NT2/D1 (cell line): Measurements from ENCODE around the gene TBC1D10A.

Source experiments
- DNase-seq: peaks from one replicate; pipeline ENCODE4 v3.0.0-alpha.2; 2011; ENCODE audit warnings: low read depth, low spot score
- H3K27me3 ChIP-seq: 2 replicates; pipeline ENCODE4 v1.6.0; 2011; ENCODE audit warnings: mild to moderate bottlenecking; ENCODE audit not compliant: insufficient read length, insufficient read depth
- H3K36me3 ChIP-seq: 2 replicates; pipeline ENCODE4 v1.6.1; 2011; ENCODE audit warnings: mild to moderate bottlenecking, low read length, mixed read lengths; ENCODE audit not compliant: insufficient read depth, insufficient read length
- H3K4me1 ChIP-seq: 2 replicates; pipeline ENCODE4 v1.5.1; 2011; ENCODE audit not compliant: insufficient read depth, insufficient read length
- H3K4me3 ChIP-seq: 2 replicates; pipeline ENCODE4 v1.5.1; 2011; ENCODE audit warnings: low read depth; ENCODE audit not compliant: insufficient read length
- H3K9ac ChIP-seq: 2 replicates; pipeline ENCODE4 v1.6.0; 2011; ENCODE audit warnings: low read depth; ENCODE audit not compliant: insufficient read length
- H3K9me3 ChIP-seq: 2 replicates; pipeline ENCODE4 v1.5.1; 2011; ENCODE audit warnings: mild to moderate bottlenecking, low read length; ENCODE audit not compliant: insufficient read depth
- SUZ12 ChIP-seq: IDR thresholded peaks from 2 replicates; pipeline ENCODE4 v1.6.1; 2011; ENCODE audit not compliant: insufficient read length, insufficient read depth; ENCODE audit errors: extremely low read depth
- YY1 ChIP-seq: IDR thresholded peaks from 2 replicates; pipeline ENCODE4 v1.6.1; 2011; ENCODE audit not compliant: insufficient read length, insufficient read depth
- ZNF274 ChIP-seq: IDR thresholded peaks from 2 replicates; pipeline ENCODE4 v1.6.1; 2011; ENCODE audit warnings: mild to moderate bottlenecking, low read depth, low read length

TBC1D10A gene

GRCh38 chr22:30291058-30291892 lies 35.5 kb downstream of the TBC1D10A start:
- TF ChIP-seq SUZ12, result no peak
- no peak for TF ChIP-seq YY1
- no peak for TF ChIP-seq ZNF274
- peaks cover 55% of the 10 kb centered on the region for H3K36me3 ChIP-seq
- H3K27me3 ChIP-seq, result no peaks in the 10 kb centered on the region
- H3K4me3 ChIP-seq, result no peak overlapping the region
- H3K9me3 ChIP-seq, result no peaks in the 10 kb centered on the region
- peaks cover 20% of the 10 kb centered on the region for H3K4me1 ChIP-seq
- H3K9ac ChIP-seq, result no peak overlapping the region
- no peak for DNase-seq

- peak overlapping the region; percentile 29 for H3K4me3 ChIP-seq
- peaks cover 20% of the 10 kb centered on the region for H3K4me1 ChIP-seq
- no peaks in the 10 kb centered on the region for H3K9me3 ChIP-seq
- no peak for DNase-seq
- peak overlapping the region; percentile 72 for H3K9ac ChIP-seq
- peaks cover 55% of the 10 kb centered on the region for H3K36me3 ChIP-seq
- no peaks in the 10 kb centered on the region for H3K27me3 ChIP-seq
- TF ChIP-seq ZNF274 (no peak), YY1 (no peak), SUZ12 (no peak)
Observed at GRCh38 chr22:30290342-30291057, 36.2 kb downstream of the TBC1D10A start.

GRCh38 chr22:30289980-30290313 lies 36.8 kb downstream of the TBC1D10A start:
- peak overlapping the region; percentile 72 for H3K9ac ChIP-seq
- DNase-seq, result no peak
- no peaks in the 10 kb centered on the region for H3K27me3 ChIP-seq
- H3K36me3 ChIP-seq, result peaks cover 56% of the 10 kb centered on the region
- H3K4me1 ChIP-seq, result peaks cover 20% of the 10 kb centered on the region
- TF ChIP-seq ZNF274 (no peak), SUZ12 (no peak), YY1 (no peak)
- H3K4me3 ChIP-seq, result peak overlapping the region; percentile 29
- no peaks in the 10 kb centered on the region for H3K9me3 ChIP-seq

- no peaks in the 10 kb centered on the region for H3K27me3 ChIP-seq
- peak within 1 kb of the TSS; percentile 49 for H3K4me3 ChIP-seq
- H3K9me3 ChIP-seq, result no peaks in the 10 kb centered on the region
- H3K9ac ChIP-seq, result peak within 1 kb of the TSS; percentile 79
- TF ChIP-seq YY1, result no peak
- TF ChIP-seq SUZ12, result no peak
- TF ChIP-seq ZNF274, result no peak
- H3K36me3 ChIP-seq, result peaks cover 56% of the 10 kb centered on the region
- peaks cover 20% of the 10 kb centered on the region for H3K4me1 ChIP-seq
- peak; percentile 87 for DNase-seq
Observed at GRCh38 chr22:30289141-30289979, 37.4 kb downstream of the TBC1D10A start, which contains the start of gene CASTOR1. TSS of gene CASTOR1 (minus strand) at chr22:30289505. CDS start at chr22:30289497, 8 bp downstream.

GRCh38 chr22:30288419-30289140 lies 38.2 kb downstream of the TBC1D10A start:
- TF ChIP-seq YY1 (no peak), SUZ12 (no peak), ZNF274 (no peak)
- Histone ChIP-seq H3K9me3 (no peaks in the 10 kb centered on the region), H3K4me3 (peak overlapping the region; percentile 49), H3K4me1 (peaks cover 21% of the 10 kb centered on the region), H3K36me3 (peaks cover 48% of the 10 kb centered on the region), H3K27me3 (no peaks in the 10 kb centered on the region), H3K9ac (peak overlapping the region; percentile 79)
- DNase-seq, result no peak

- H3K36me3 ChIP-seq, result peaks cover 41% of the 10 kb centered on the region
- H3K9me3 ChIP-seq, result no peaks in the 10 kb centered on the region
- TF ChIP-seq ZNF274 (no peak), SUZ12 (no peak), YY1 (no peak)
- H3K4me3 ChIP-seq, result peak overlapping the region; percentile 49
- peak; percentile 66 for DNase-seq
- H3K4me1 ChIP-seq, result peaks cover 23% of the 10 kb centered on the region
- no peak overlapping the region for H3K9ac ChIP-seq
- no peaks in the 10 kb centered on the region for H3K27me3 ChIP-seq
Observed at GRCh38 chr22:30287648-30288418, 38.9 kb downstream of the TBC1D10A start.
